ENCODE data around the gene TRIM25.

Gene TRIM25

DNA sequence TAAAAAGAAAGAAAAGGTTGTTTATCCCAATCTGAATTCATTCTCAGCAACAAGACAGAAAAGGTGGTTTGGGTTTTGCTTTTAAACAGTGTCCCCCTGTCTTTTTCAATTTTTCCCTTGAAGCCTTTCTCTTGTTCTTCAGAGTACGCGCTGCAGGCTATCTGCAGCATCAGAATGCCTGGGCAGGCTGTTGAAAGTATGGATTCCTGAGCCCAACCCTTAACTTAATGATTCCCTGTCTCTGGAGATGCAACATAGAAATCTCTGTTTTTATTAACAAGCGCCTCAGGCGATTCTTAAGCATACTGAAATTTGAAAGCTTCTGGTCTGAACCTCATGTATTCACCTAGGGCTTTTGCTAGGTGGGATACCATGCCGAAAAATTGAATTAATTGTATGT, 47.8 kb downstream of the TRIM25 start:
- in situ Hi-C loops (cut with HindIII; ENCODE audit: low sequenced_read_pairs), result no loop called here
- DNase-seq (ENCODE audit: low read depth, low spot score), result no peak
- H3K4me3 ChIP-seq (ENCODE audit: low read depth, low read length), result no peak overlapping the region
- TF ChIP-seq, protein P1, sequence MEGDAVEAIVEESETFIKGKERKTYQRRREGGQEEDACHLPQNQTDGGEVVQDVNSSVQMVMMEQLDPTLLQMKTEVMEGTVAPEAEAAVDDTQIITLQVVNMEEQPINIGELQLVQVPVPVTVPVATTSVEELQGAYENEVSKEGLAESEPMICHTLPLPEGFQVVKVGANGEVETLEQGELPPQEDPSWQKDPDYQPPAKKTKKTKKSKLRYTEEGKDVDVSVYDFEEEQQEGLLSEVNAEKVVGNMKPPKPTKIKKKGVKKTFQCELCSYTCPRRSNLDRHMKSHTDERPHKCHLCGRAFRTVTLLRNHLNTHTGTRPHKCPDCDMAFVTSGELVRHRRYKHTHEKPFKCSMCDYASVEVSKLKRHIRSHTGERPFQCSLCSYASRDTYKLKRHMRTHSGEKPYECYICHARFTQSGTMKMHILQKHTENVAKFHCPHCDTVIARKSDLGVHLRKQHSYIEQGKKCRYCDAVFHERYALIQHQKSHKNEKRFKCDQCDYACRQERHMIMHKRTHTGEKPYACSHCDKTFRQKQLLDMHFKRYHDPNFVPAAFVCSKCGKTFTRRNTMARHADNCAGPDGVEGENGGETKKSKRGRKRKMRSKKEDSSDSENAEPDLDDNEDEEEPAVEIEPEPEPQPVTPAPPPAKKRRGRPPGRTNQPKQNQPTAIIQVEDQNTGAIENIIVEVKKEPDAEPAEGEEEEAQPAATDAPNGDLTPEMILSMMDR (IDR thresholded peaks at IDR 0.05; ENCODE audit: low read depth, low read length), result no peak

DNA sequence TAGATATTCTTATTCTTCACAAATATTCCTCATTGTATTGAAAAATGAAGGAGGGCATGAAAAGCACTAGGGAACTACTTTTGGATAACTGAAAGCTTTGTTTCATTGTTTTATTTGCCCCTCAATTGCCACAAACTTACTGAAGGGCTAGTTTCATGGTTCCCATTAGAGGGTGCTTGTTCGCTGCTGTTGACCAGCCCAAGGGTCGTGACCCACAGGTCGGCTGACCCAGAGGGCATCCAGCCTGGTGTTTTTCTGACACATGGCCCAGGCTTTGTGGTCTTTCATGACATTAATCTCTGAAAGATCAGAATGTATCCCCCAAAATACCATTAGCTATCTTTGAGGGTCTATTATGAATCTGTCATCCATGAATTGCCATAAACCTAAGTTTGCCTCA, 49.9 kb downstream of the TRIM25 start:
- DNase-seq (ENCODE audit: low read depth, low spot score), result no peak
- in situ Hi-C loops (cut with HindIII; ENCODE audit: low sequenced_read_pairs), result no loop called here
- H3K4me3 ChIP-seq (ENCODE audit: low read depth, low read length), result no peak overlapping the region
- TF ChIP-seq, protein P1 (IDR thresholded peaks at IDR 0.05; ENCODE audit: low read depth, low read length), result no peak

DNA sequence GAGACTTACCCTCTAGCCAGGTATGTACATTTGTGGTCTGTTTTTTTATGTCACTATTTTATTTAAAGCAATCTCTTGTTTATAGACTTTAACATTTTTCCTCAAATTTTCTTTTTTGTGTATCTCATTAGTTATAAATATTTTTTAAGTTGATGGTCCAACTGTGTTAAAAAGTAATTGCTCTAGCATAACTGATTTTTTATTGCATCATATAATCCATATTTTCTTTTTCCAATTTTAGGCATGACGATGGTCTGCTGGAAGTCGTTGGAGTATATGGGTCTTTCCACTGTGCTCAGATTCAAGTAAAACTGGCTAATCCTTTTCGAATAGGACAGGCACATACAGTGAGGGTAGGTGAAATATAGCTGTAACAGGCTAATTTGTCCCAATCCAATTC, 52.0 kb downstream of the TRIM25 start:
- H3K4me3 ChIP-seq (ENCODE audit: low read depth, low read length), result no peak overlapping the region
- in situ Hi-C loops (cut with HindIII; ENCODE audit: low sequenced_read_pairs), result no loop called here
- DNase-seq (ENCODE audit: low read depth, low spot score), result no peak
- TF ChIP-seq, protein P1 (IDR thresholded peaks at IDR 0.05; ENCODE audit: low read depth, low read length), result no peak

DNA sequence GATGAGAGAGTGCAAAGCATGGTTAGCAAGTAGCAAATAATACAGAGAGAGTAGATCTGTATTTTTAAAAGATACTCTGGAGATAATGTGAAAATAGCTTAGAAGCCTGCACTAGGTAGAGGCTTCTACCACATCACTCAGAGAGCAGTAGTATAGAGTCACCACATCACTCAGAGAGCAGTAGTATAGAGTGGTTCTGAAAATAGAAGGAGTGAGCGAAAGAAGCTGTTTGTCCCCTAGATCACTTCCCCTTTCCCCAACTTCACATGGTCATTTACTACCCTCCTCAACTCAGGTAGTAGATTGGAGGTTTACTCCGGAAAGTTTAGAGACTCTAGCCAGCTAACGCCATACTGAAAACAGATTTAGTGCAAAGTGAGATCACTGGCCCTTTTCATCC, 62.8 kb downstream of the TRIM25 start:
- no peak for DNase-seq (ENCODE audit: low read depth, low spot score)
- in situ Hi-C loops (cut with HindIII; ENCODE audit: low sequenced_read_pairs), result no loop called here
- H3K4me3 ChIP-seq (ENCODE audit: low read depth, low read length), result no peak overlapping the region
- TF ChIP-seq, protein P1 (IDR thresholded peaks at IDR 0.05; ENCODE audit: low read depth, low read length), result no peak

DNA sequence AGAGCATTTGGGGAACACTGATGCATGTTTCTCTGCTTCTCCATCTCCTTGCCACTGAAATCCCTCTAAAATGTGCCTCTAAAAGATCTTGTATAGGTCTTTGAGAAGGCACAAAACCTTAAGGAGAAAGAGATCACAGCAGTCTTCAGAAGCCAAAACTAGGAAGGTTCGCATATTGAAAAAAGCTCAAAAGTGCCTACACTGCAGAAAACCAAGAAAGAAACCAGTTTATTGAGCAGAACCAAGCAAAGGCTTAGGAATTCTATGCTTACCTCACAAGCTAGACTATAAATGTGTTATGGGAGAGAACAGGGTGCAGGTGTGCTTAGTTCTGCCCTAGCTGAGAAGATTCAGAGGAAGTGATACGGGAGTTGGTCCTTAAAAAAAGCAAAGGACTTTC, 63.3 kb downstream of the TRIM25 start:
- in situ Hi-C loops (cut with HindIII; ENCODE audit: low sequenced_read_pairs), result no loop called here
- no peak overlapping the region for H3K4me3 ChIP-seq (ENCODE audit: low read depth, low read length)
- TF ChIP-seq, protein P1 (IDR thresholded peaks at IDR 0.05; ENCODE audit: low read depth, low read length), result no peak
- no peak for DNase-seq (ENCODE audit: low read depth, low spot score)

DNA sequence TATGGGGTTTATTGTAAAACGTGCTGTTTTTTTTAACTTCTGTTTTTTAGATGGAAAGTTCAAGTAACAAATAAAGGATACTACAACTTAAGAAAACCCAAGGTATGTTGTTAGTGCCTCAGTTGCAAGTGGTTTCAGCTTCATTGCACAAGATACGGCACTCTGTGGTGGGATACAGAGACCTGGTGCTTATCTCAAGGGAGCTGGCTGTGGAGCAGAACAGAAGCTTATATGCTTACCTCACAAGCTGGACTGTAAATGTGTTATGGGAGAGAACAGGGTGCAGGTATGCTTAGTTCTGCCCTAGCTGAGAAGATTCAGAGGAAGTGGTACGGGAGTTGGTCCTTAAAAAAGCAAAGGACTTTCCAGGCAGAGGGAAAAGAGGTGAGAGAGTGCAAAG, 64.7 kb downstream of the TRIM25 start:
- in situ Hi-C loops (cut with HindIII; ENCODE audit: low sequenced_read_pairs), result no loop called here
- DNase-seq (ENCODE audit: low read depth, low spot score), result no peak
- TF ChIP-seq, protein P1 (IDR thresholded peaks at IDR 0.05; ENCODE audit: low read depth, low read length), result no peak
- no peak overlapping the region for H3K4me3 ChIP-seq (ENCODE audit: low read depth, low read length)

DNA sequence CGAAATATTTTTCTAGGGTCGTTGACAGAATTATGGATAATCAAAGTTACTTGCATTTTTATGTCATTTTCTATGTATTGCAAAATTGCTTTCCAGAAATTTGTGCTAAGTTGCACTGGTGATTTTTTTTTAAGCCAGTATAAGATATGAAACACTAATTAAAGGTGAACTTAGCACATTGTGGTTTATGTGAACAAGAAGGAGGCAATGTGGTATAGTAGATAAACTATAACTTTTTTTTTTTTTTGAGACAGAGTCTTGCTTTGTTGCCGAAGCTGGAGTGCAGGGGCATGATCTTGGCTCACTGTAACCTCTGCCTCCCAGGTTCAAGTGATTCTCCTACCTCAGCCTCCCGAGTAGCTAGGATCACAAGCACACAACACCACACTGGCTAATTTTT, 66.7 kb downstream of the TRIM25 start:
- no peak overlapping the region for H3K4me3 ChIP-seq (ENCODE audit: low read depth, low read length)
- TF ChIP-seq, protein P1 (IDR thresholded peaks at IDR 0.05; ENCODE audit: low read depth, low read length), result no peak
- DNase-seq (ENCODE audit: low read depth, low spot score), result no peak
- in situ Hi-C loops (cut with HindIII; ENCODE audit: low sequenced_read_pairs), result no loop called here
